Tibial artery (tissue), 4 donors: Measurements from ENCODE around the gene RFLNA.

Source experiments
- DNase-seq, 2 donors: peaks; one replicate each; pipeline ENCODE4 v3.0.0-alpha.2; 2019
- H3K27ac ChIP-seq, 2 donors: fragments of 200-600 bp; sonication (generic) in 1 of 2; 1 replicate in 1 of 2; 2 replicates in 1 of 2; pipeline ENCODE4 v1.5.1; 2018 to 2019; ENCODE audit warnings: mild to moderate bottlenecking in 1 of 2
- H3K27me3 ChIP-seq, 2 donors: fragments of 200-600 bp; sonication (generic) in 1 of 2; one replicate each; pipeline versions ENCODE4 v1.5.1 to v1.6.0; 2016 to 2019
- H3K36me3 ChIP-seq, 3 donors: fragments of 200-600 bp; sonication (generic) in 2 of 3; one replicate each; pipeline ENCODE4 v1.5.1; 2016 to 2019; ENCODE audit warnings: mild to moderate bottlenecking in 2 of 3
- H3K4me1 ChIP-seq, 4 donors: fragments of 200-600 bp; sonication (generic) in 2 of 4; 1 replicate in 3 of 4; 2 replicates in 1 of 4; pipeline ENCODE4 v1.5.1; 2016 to 2019
- H3K4me3 ChIP-seq, 2 donors: fragments of 200-600 bp; sonication (generic) in 1 of 2; 1 replicate in 1 of 2; 2 replicates in 1 of 2; pipeline ENCODE4 v1.5.1; 2018 to 2019; ENCODE audit warnings: mild to moderate bottlenecking in 2 of 2
- H3K9me3 ChIP-seq, 3 donors: fragments of 200-600 bp; sonication (generic) in 1 of 3; one replicate each; pipeline ENCODE4 v1.5.1; 2016 to 2019
- CTCF ChIP-seq, 2 experiments: fragments of 200-600 bp in 1 of 2; fragments of 450-650 bp in 1 of 2; IDR thresholded peaks; one replicate each; pipeline ENCODE4 v1.5.1; 2017 to 2019; ENCODE audit warnings: antibody characterized with exemption in 2 of 2, mild to moderate bottlenecking in 1 of 2, moderate library complexity in 1 of 2
- intact Hi-C: fragments of 100-400 bp; cut with DNase I; formaldehyde crosslinking; loops from one replicate; pipeline ENCODE4 v1.15.0; 2023; ENCODE audit warnings: low total_unique reads

The RFLNA gene

GRCh38 chr12:124292385-124292784 lies 2.5 kb upstream of the RFLNA start:
- H3K27me3 ChIP-seq, result peaks cover 0 to 17% of the 10 kb centered on the region in 2 donors
- intact Hi-C loops, result no loop called here

GRCh38 chr12:124293286-124294003 lies 1.4 kb upstream of the RFLNA start:
- H3K4me1 ChIP-seq, result peaks cover 0 to 46% (median 37%) of the 10 kb centered on the region in 4 donors
- H3K4me3 ChIP-seq, result no peak overlapping the region
- no peaks in the 10 kb centered on the region for H3K9me3 ChIP-seq
- intact Hi-C loops, result no loop called here
- H3K27me3 ChIP-seq, result peaks cover 0 to 17% of the 10 kb centered on the region in 2 donors
- no peak overlapping the region for H3K27ac ChIP-seq
- TF ChIP-seq CTCF (IDR thresholded peaks at IDR 0.05), result no peak
- H3K36me3 ChIP-seq, result no peaks in the 10 kb centered on the region
- DNase-seq, result no peak

More at GRCh38 chr12:124292385-124292784, 2.5 kb upstream of the RFLNA start:
- H3K4me1 ChIP-seq, result peaks cover 0 to 43% (median 36%) of the 10 kb centered on the region in 4 donors
- H3K27ac ChIP-seq, result no peak overlapping the region
- TF ChIP-seq CTCF (IDR thresholded peaks at IDR 0.05), result no peak
- no peaks in the 10 kb centered on the region for H3K9me3 ChIP-seq
- no peak overlapping the region for H3K4me3 ChIP-seq
- DNase-seq, result no peak
- H3K36me3 ChIP-seq, result no peaks in the 10 kb centered on the region

GRCh38 chr12:124295431-124296058 lies 652 bp downstream of the RFLNA start:
- intact Hi-C loops, result no loop called here
- H3K36me3 ChIP-seq, result no peaks in the 10 kb centered on the region
- no peak for DNase-seq
- no peak overlapping the region for H3K27ac ChIP-seq
- no peaks in the 10 kb centered on the region for H3K9me3 ChIP-seq
- H3K4me3 ChIP-seq, result peak overlapping the region; percentile 18 to 49
- H3K4me1 ChIP-seq, result peaks cover 0 to 33% (median 26%) of the 10 kb centered on the region in 4 donors
- TF ChIP-seq CTCF (IDR thresholded peaks at IDR 0.05), result no peak
- H3K27me3 ChIP-seq, result peaks cover 0 to 27% of the 10 kb centered on the region in 2 donors

GRCh38 chr12:124296295-124296915 lies 1.5 kb downstream of the RFLNA start:
- intact Hi-C loops, result no loop called here
- no peak for DNase-seq

GRCh38 chr12:124296916-124297351 lies 2.0 kb downstream of the RFLNA start:
- Histone ChIP-seq H3K4me3 (no peak overlapping the region), H3K36me3 (no peaks in the 10 kb centered on the region), H3K4me1 (peaks cover 0 to 33% (median 26%) of the 10 kb centered on the region in 4 donors), H3K27ac (no peak overlapping the region), H3K27me3 (peaks cover 0 to 27% of the 10 kb centered on the region in 2 donors), H3K9me3 (no peaks in the 10 kb centered on the region)
- intact Hi-C loops, result no loop called here
- no peak for TF ChIP-seq CTCF (IDR thresholded peaks at IDR 0.05)
- no peak for DNase-seq

More at GRCh38 chr12:124296295-124296915, 1.5 kb downstream of the RFLNA start:
- Histone ChIP-seq H3K9me3 (no peaks in the 10 kb centered on the region), H3K36me3 (no peaks in the 10 kb centered on the region), H3K27me3 (peaks cover 0 to 27% of the 10 kb centered on the region in 2 donors), H3K4me1 (peaks cover 0 to 33% (median 26%) of the 10 kb centered on the region in 4 donors), H3K4me3 (no peak overlapping the region), H3K27ac (no peak overlapping the region)
- no peak for TF ChIP-seq CTCF (IDR thresholded peaks at IDR 0.05)
